ENCODE measurements around the gene IFT81. TPM values are rescaled to one million over a fixed set of nuclear protein-coding genes. Genes with fewer than 3 reads are reported as not detected.

Gene IFT81
- polyA plus RNA-seq, 3 donors, result 0.39 to 0.97 (median 0.47) TPM

DNA sequence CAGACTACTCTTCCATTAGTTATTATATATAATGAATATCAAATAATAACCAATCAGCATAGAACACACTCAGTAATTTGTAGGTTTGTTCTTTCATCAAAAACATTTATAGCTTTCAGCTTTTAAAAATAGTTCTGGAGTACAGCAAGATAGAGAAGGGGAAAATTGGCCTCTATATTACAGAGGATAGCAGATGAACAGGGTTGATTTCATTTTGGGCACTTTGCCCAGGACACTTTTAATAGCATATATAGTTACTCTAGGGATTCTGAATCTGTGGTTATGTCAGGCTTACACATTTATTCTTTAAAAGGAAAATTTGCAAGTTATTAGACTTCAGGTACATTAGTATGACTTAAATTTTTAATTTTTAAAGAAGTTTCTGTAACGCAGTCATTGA lies 52.6 kb downstream of the IFT81 start:
- no peak for DNase-seq
- no peak overlapping the region for H3K9ac ChIP-seq (ENCODE audit: insufficient read depth, low read length, poor library complexity, severe bottlenecking)
- H2AFZ ChIP-seq (ENCODE audit: insufficient read depth, low read depth, low read length, poor library complexity, severe bottlenecking), result no peak overlapping the region
- TF ChIP-seq, protein P1, sequence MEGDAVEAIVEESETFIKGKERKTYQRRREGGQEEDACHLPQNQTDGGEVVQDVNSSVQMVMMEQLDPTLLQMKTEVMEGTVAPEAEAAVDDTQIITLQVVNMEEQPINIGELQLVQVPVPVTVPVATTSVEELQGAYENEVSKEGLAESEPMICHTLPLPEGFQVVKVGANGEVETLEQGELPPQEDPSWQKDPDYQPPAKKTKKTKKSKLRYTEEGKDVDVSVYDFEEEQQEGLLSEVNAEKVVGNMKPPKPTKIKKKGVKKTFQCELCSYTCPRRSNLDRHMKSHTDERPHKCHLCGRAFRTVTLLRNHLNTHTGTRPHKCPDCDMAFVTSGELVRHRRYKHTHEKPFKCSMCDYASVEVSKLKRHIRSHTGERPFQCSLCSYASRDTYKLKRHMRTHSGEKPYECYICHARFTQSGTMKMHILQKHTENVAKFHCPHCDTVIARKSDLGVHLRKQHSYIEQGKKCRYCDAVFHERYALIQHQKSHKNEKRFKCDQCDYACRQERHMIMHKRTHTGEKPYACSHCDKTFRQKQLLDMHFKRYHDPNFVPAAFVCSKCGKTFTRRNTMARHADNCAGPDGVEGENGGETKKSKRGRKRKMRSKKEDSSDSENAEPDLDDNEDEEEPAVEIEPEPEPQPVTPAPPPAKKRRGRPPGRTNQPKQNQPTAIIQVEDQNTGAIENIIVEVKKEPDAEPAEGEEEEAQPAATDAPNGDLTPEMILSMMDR (IDR thresholded peaks at IDR 0.05), result no peak
- no peaks in the 10 kb centered on the region for H4K20me1 ChIP-seq (ENCODE audit: insufficient read depth, low read length)
- no CpG with 5 or more reads among the region's 1 CpG for WGBS (ENCODE audit: insufficient coverage)
- no peak overlapping the region for H3K27ac Mint-ChIP-seq
- no peak overlapping the region for H3K4me3 Mint-ChIP-seq
- no peaks in the 10 kb centered on the region for H3K36me3 Mint-ChIP-seq
- H3K4me3 ChIP-seq (replicated peaks in 1 of 3; ENCODE audit: low read depth in 2 of 3, low read length in 3 of 3), result no peak overlapping the region
- no peaks in the 10 kb centered on the region for H3K4me1 Mint-ChIP-seq
- no peaks in the 10 kb centered on the region for H3K79me2 ChIP-seq (ENCODE audit: insufficient read depth, low read length)
- no peak overlapping the region for H3K4me2 ChIP-seq (replicated peaks; ENCODE audit: extremely low read depth, low read length, poor library complexity, severe bottlenecking)
- intact Hi-C loops (cut with micrococcal nuclease), result no loop called here
- no peaks in the 10 kb centered on the region for H3K4me1 ChIP-seq (ENCODE audit: control insufficient read depth in 1 of 2, insufficient read depth in 2 of 2, low read length in 2 of 2)
- H3K9me3 ChIP-seq (replicated peaks in 1 of 2; ENCODE audit: control insufficient read depth in 1 of 2, insufficient read depth in 1 of 2, low read length in 2 of 2), result no peaks in the 10 kb centered on the region
- no peak overlapping the region for H3K27ac ChIP-seq (ENCODE audit: low read depth in 1 of 2, low read length in 2 of 2)
- no peaks in the 10 kb centered on the region for H3K36me3 ChIP-seq (replicated peaks in 1 of 2; ENCODE audit: control insufficient read depth in 1 of 2, insufficient read depth in 2 of 2, low read length in 2 of 2)
- no peaks in the 10 kb centered on the region for H3K27me3 ChIP-seq (ENCODE audit: control insufficient read depth in 2 of 2, insufficient read depth in 2 of 2, low read length in 2 of 2)
- peaks cover 0 to 2% (median 0%) of the 10 kb centered on the region in 7 donors for H3K9me3 Mint-ChIP-seq
- no peaks in the 10 kb centered on the region for H3K27me3 Mint-ChIP-seq (ENCODE audit: low read depth in 3 of 3)

DNA sequence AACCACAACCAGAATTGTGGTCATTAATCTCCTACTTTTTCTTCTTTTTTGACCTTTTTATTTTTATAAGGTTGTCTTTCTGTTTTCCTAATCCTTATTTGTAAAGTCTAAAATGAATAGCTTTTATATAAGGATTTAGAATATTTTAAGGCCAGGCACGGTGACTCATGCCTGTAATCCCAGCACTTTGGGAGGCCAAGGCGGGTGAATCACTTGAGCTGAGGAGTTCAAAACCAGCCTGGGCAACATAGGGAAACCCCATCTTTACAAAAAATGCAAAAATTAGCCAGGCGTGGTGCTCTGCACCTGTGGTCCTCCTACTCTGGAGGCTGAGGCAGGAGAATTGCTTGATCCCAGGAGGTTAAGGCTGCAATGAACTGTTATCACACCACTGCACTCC lies 55.1 kb downstream of the IFT81 start:
- no CpG with 5 or more reads among the region's 3 CpGs for WGBS (ENCODE audit: insufficient coverage)
- TF ChIP-seq, protein P1 (IDR thresholded peaks at IDR 0.05), result no peak

More for the DNA sequence above, 55.1 kb downstream of the IFT81 start:
- H3K4me3 ChIP-seq (replicated peaks in 1 of 3; ENCODE audit: low read depth in 2 of 3, low read length in 3 of 3), result no peak overlapping the region
- H3K36me3 ChIP-seq (replicated peaks in 1 of 2; ENCODE audit: control insufficient read depth in 1 of 2, insufficient read depth in 2 of 2, low read length in 2 of 2), result no peaks in the 10 kb centered on the region
- no peaks in the 10 kb centered on the region for H4K20me1 ChIP-seq (ENCODE audit: insufficient read depth, low read length)
- H3K36me3 Mint-ChIP-seq, result no peaks in the 10 kb centered on the region
- intact Hi-C loops (cut with micrococcal nuclease), result no loop called here
- H3K9me3 ChIP-seq (replicated peaks in 1 of 2; ENCODE audit: control insufficient read depth in 1 of 2, insufficient read depth in 1 of 2, low read length in 2 of 2), result no peaks in the 10 kb centered on the region
- no peak overlapping the region for H3K4me2 ChIP-seq (replicated peaks; ENCODE audit: extremely low read depth, low read length, poor library complexity, severe bottlenecking)
- peaks cover 0 to 2% (median 0%) of the 10 kb centered on the region in 3 donors for H3K27me3 Mint-ChIP-seq (ENCODE audit: low read depth in 3 of 3)
- peaks cover 4% of the 10 kb centered on the region for H3K4me1 Mint-ChIP-seq
- no peak overlapping the region for H3K9ac ChIP-seq (ENCODE audit: insufficient read depth, low read length, poor library complexity, severe bottlenecking)
- H3K9me3 Mint-ChIP-seq, result peaks cover 0 to 7% (median under 1%) of the 10 kb centered on the region in 7 donors
- H3K27me3 ChIP-seq (ENCODE audit: control insufficient read depth in 2 of 2, insufficient read depth in 2 of 2, low read length in 2 of 2), result no peaks in the 10 kb centered on the region
- DNase-seq, result peak in 1 of 3 donors; percentile 14
- H3K4me1 ChIP-seq (ENCODE audit: control insufficient read depth in 1 of 2, insufficient read depth in 2 of 2, low read length in 2 of 2), result no peaks in the 10 kb centered on the region
- H3K79me2 ChIP-seq (ENCODE audit: insufficient read depth, low read length), result no peaks in the 10 kb centered on the region
- no peak overlapping the region for H3K27ac ChIP-seq (ENCODE audit: low read depth in 1 of 2, low read length in 2 of 2)
- H3K4me3 Mint-ChIP-seq, result no peak overlapping the region
- no peak overlapping the region for H3K27ac Mint-ChIP-seq
- no peak overlapping the region for H2AFZ ChIP-seq (ENCODE audit: insufficient read depth, low read depth, low read length, poor library complexity, severe bottlenecking)

Measured in CD14-positive monocyte (primary cell).